GM08714 (cell line): ENCODE measurements around the gene CALCOCO2.
"Not testable (repeated sequence)": the region's sequence is repeated elsewhere in the genome, so short reads cannot be mapped to it uniquely, and the experiment has no call there.

Experiments
- H3K4me3 ChIP-seq: fragments of 200-500 bp; sonication (Bioruptor generic); 2 replicates; pipeline ENCODE4 v1.5.1; 2014; ENCODE audit warnings: mild to moderate bottlenecking, low read length, inconsistent platforms
- ZNF274 ChIP-seq: IDR thresholded peaks from 2 replicates; pipeline ENCODE4 v1.6.1; 2012; ENCODE audit warnings: mild to moderate bottlenecking, low read depth, low read length

CALCOCO2 gene

DNA sequence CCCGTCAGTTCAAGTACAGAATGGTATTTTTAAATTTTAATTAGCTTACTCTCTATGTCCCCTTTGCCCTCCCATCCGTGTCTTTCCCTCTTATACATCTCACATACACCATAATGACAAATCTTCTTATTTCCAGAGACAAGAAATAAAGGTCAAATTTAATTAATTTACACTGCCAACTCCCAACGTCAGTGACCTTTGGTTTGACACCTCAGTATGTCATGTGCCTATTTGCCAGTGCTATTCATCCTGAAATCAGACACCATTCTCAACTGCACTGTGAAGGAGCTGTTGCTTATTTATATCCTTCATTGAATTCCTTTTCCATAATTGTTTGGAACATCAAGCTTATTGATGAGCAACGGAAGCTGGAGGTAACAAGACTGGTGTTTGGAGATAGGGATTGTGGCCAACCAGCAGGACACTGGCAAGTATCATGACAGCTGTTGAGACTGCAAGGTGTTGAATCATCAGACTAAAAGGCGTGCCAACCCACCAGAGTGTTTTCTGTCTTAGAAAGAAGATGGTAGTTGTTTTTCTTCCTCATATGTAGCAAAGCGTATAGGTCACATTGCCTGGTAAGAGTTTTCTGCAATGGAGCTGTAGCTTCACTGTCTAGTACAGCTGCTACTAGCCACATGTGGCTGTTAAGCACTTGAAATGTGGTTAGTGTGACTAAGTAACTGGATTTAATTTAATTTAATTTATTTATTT is 12.5 kb downstream of the CALCOCO2 start:
- TF ChIP-seq ZNF274 = no peak
- H3K4me3 ChIP-seq = no peak overlapping the region

GRCh38 chr17:48850792-48851323 is 20.0 kb downstream of the CALCOCO2 start:
- TF ChIP-seq ZNF274 = no peak
- H3K4me3 ChIP-seq = no peak overlapping the region

GRCh38 chr17:48854774-48855476 is 24.1 kb downstream of the CALCOCO2 start:
- TF ChIP-seq ZNF274 = no peak

DNA sequence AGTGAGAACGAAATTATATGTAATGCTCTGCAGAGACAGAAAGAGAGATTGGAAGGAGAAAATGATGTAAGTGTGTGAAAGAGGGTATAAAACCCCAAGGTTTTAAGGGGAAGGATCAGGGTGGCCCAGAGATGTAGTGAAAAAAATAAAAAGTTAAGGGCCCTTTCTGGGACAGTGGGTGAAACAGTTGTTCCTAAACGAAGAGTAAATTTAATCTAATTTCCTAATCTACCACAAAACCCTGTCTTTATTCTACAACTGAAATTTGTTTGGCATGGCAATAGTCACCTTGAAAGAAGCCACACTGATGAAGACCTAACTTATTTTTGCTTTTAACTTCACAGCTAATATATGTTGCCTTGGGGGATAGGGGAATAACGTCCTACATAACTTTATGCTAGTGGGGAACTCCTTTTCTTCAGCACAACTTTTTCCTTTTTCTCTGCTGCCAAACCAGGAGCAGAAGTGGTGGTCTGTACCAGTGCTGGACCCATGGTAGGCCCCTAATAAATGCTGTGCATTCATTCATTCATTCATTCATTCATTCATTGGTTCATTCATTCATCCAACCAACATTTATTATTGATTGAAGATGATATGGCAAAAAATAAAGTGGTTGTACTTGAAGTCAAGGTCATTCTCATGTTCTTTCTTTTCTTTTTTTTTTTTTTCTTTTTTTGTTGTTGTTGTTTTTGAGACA is 25.4 kb downstream of the CALCOCO2 start:
- no peak for TF ChIP-seq ZNF274
- H3K4me3 ChIP-seq = no peak overlapping the region

More at GRCh38 chr17:48854774-48855476, 24.1 kb downstream of the CALCOCO2 start:
- no peak overlapping the region for H3K4me3 ChIP-seq

DNA sequence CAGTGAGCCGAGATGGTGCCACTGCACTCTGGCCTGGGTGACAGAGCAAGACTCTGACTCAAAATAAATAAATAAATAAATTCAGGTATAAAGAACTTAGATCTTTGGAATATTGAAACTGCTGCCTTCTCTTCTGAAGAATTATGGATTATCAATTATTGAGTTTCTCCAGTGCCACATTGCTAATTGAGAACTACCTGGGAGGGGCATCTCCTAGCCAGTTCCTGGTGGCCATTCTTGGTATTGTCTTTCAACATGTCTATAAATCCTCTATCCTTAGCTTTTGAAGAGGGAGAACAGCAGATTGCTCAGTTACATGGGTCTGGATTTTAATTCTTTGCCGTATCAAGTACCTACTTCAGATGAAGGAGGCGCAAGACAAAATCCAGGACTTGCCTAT is 29.2 kb downstream of the CALCOCO2 start:
- no peak overlapping the region for H3K4me3 ChIP-seq
- no peak for TF ChIP-seq ZNF274

- TF ChIP-seq ZNF274 = no peak
- no peak overlapping the region for H3K4me3 ChIP-seq
These were observed 29.6 kb downstream of the CALCOCO2 start for GRCh38 chr17:48860456-48860855.

- H3K4me3 ChIP-seq = no peak overlapping the region
- no peak for TF ChIP-seq ZNF274
These were observed 38.2 kb downstream of the CALCOCO2 start for GRCh38 chr17:48868916-48869500.

- TF ChIP-seq ZNF274 = no peak
- no peak overlapping the region for H3K4me3 ChIP-seq
These were observed 39.0 kb downstream of the CALCOCO2 start for GRCh38 chr17:48869821-48870318.

- H3K4me3 ChIP-seq = no peak overlapping the region
- no peak for TF ChIP-seq ZNF274
These were observed 40.3 kb downstream of the CALCOCO2 start for GRCh38 chr17:48871035-48871550.

- no peak for TF ChIP-seq ZNF274
- no peak overlapping the region for H3K4me3 ChIP-seq
These were observed 40.9 kb downstream of the CALCOCO2 start for GRCh38 chr17:48871551-48872351.

- H3K4me3 ChIP-seq = not testable (repeated sequence)
These were observed 41.6 kb downstream of the CALCOCO2 start for GRCh38 chr17:48872409-48872808.

GRCh38 chr17:48873209-48873608 is 42.4 kb downstream of the CALCOCO2 start:
- TF ChIP-seq ZNF274 = no peak
- no peak overlapping the region for H3K4me3 ChIP-seq
